Middle frontal gyrus (tissue), 1 donor: ENCODE results near the gene SLC6A1.

ENCODE experiments used
- DNase-seq: peaks from one replicate; pipeline ENCODE4 v3.0.0-alpha.2; 2015; ENCODE audit warnings: low spot score; ENCODE audit errors: extremely low spot score

Gene SLC6A1

GRCh38 chr3:10970306-10970960, 22.1 kb upstream of the SLC6A1 start:
- DNase-seq: no peak

- DNase-seq: no peak
Measured at GRCh38 chr3:10972072-10972782, 20.3 kb upstream of the SLC6A1 start.

- DNase-seq: no peak
Measured at GRCh38 chr3:10973046-10973595, 19.4 kb upstream of the SLC6A1 start.

GRCh38 chr3:10974131-10974530, 18.4 kb upstream of the SLC6A1 start:
- DNase-seq: no peak

GRCh38 chr3:10974746-10975375, 17.7 kb upstream of the SLC6A1 start:
- no peak for DNase-seq

- no peak for DNase-seq
Measured at GRCh38 chr3:10975695-10976234, 16.8 kb upstream of the SLC6A1 start.

GRCh38 chr3:10976770-10977169, 15.8 kb upstream of the SLC6A1 start:
- DNase-seq: no peak

GRCh38 chr3:10977892-10978510, 14.5 kb upstream of the SLC6A1 start:
- no peak for DNase-seq

- DNase-seq: no peak
Measured at GRCh38 chr3:10978956-10979355, 13.6 kb upstream of the SLC6A1 start.

GRCh38 chr3:10980312-10980711, 12.2 kb upstream of the SLC6A1 start:
- DNase-seq: no peak

GRCh38 chr3:10981031-10981430, 11.5 kb upstream of the SLC6A1 start:
- DNase-seq: no peak

- DNase-seq: no peak
Measured at GRCh38 chr3:10981961-10982360, 10.6 kb upstream of the SLC6A1 start.

- DNase-seq: no peak
Measured at GRCh38 chr3:10982782-10983181, 9.8 kb upstream of the SLC6A1 start.

- no peak for DNase-seq
Measured at GRCh38 chr3:10983219-10983916, 9.2 kb upstream of the SLC6A1 start.

- DNase-seq: no peak
Measured at GRCh38 chr3:10984371-10984896, 8.1 kb upstream of the SLC6A1 start.

GRCh38 chr3:10985181-10985580, 7.4 kb upstream of the SLC6A1 start:
- no peak for DNase-seq

- no peak for DNase-seq
Measured at GRCh38 chr3:10986592-10986991, 6.0 kb upstream of the SLC6A1 start.

- DNase-seq: no peak
Measured at GRCh38 chr3:10988001-10988665, 4.4 kb upstream of the SLC6A1 start.

- no peak for DNase-seq
Measured at GRCh38 chr3:10988991-10989484, 3.5 kb upstream of the SLC6A1 start.
